Measurements from ENCODE around the gene DMPK. TPM values are rescaled to one million over a fixed set of nuclear protein-coding genes. Genes with fewer than 3 reads are reported as not detected.
A peak's percentile ranks its signal among the peaks of the same experiment; 100 is the strongest.

Gene DMPK
- total RNA-seq, 5 donors from 2014 or later (not counting 1 experiment from before 2014, with no cell fraction given), result 31.4 to 46.4 (median 36.9) TPM

DNA sequence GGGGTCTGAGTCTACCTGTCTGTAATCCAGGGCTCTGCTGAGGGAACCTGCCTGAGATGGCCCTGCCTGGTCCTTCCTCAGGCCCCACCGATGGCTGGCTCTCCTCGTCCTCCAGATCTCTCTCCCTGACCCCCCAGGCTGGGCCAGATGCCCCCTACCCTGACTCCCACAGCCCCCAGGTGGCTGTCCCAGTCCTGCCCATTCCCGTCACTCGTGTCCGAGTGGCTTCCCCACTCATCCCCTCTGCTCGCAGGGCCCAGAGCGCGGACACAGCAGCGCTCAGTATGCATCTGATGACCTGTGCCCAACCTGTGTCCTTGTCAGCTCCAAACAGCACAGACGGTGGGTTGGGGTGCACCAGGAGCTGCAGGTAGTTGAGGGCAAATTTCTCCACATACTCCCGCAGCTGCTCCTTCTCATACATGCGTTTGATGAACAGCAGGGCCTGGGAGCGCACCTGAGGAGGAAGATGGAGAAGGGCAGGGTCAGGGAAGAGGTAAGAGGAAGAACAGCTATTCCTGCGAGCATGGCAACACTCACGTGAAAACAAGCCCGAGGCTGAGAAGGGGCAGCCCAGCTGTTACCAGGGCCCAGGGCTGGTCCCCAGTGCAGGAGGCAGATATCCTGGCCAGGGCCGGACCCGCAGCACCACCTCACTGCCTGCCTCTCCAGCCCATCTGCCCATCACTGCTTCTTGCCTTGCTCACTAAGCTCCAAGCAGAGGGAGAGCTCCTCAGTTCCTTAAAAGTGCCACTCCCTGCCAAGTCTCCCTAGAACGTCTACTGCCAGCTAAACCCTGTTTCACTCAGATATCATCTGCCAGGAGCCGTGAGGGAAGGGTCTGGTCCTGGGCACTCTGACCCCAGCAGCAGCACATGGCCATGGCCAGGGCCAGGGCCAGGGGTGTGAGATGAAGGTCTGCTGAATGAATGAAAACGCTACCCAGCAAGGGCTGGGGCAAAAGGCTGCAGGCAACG lies 43.9 kb upstream of the DMPK start:
- Histone ChIP-seq H3K4me1 (ENCODE audit: control insufficient read depth in 1 of 2, extremely low read depth in 1 of 2, insufficient read depth in 2 of 2, low read length in 2 of 2) (no peaks in the 10 kb centered on the region), H3K36me3 (ENCODE audit: control insufficient read depth in 2 of 2, extremely low read depth in 1 of 2, insufficient read depth in 1 of 2, low read length in 1 of 2) (peaks cover 27 to 88% of the 10 kb centered on the region in 2 donors), H3K9me3 (no peaks in the 10 kb centered on the region), H3K27ac (ENCODE audit: low read length) (no peak overlapping the region), H3K27me3 (replicated peaks in 1 of 2; ENCODE audit: control insufficient read depth in 2 of 2, extremely low read depth in 1 of 2, insufficient read depth in 2 of 2, low read length in 1 of 2) (no peaks in the 10 kb centered on the region), H3K4me3 (ENCODE audit: control insufficient read depth in 1 of 2, extremely low read depth in 1 of 2, low read length in 1 of 2) (no peak overlapping the region)
- no peaks in the 10 kb centered on the region for H3K27me3 Mint-ChIP-seq
- ChIA-PET CTCF (interaction anchor here in 1 of 2 donors (0.6 kb wide), 2 partner anchors 835 to 1014 kb away, joined by 3 to 4 read pairs; partner anchors contain the start of gene DACT3), POLR2A (no interaction called here)
- no peaks in the 10 kb centered on the region for H3K9me3 Mint-ChIP-seq
- no peak for DNase-seq
- H3K4me3 Mint-ChIP-seq, result no peak overlapping the region
- H3K27ac Mint-ChIP-seq, result no peak overlapping the region
- peaks cover 47% of the 10 kb centered on the region for H3K36me3 Mint-ChIP-seq
- ATAC-seq (replicated peaks in 1 of 4), result no peak
- 87% methylated on average over 10 of the region's 22 CpGs for whole genome bisulfite sequencing (ENCODE audit: insufficient coverage)
- peaks cover 0 to 5% (median 0%) of the 10 kb centered on the region in 3 donors for H3K4me1 Mint-ChIP-seq

DNA sequence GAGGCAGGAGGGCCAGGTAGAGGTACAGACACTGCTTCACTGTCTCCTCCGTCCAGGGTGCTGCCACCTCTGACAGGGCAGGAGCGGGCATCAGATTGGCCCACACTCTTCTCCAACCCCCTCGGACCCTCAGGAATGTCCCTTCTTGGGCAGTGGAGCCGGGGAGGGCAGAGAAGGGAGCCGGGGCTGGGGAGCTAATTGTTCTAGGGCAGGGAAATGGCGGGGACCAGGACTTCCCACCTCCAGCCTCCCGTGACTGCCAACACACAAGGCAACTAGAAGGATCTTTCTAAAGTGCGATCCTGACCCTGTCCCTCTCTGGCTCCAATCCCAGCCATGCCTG lies 42.9 kb upstream of the DMPK start:
- DNase-seq, result no peak
- Histone ChIP-seq H3K4me1 (ENCODE audit: control insufficient read depth in 1 of 2, extremely low read depth in 1 of 2, insufficient read depth in 2 of 2, low read length in 2 of 2) (no peaks in the 10 kb centered on the region), H3K27ac (ENCODE audit: low read length) (no peak overlapping the region), H3K4me3 (ENCODE audit: control insufficient read depth in 1 of 2, extremely low read depth in 1 of 2, low read length in 1 of 2) (no peak overlapping the region), H3K36me3 (ENCODE audit: control insufficient read depth in 2 of 2, extremely low read depth in 1 of 2, insufficient read depth in 1 of 2, low read length in 1 of 2) (peaks cover 23 to 85% of the 10 kb centered on the region in 2 donors), H3K9me3 (no peaks in the 10 kb centered on the region), H3K27me3 (replicated peaks in 1 of 2; ENCODE audit: control insufficient read depth in 2 of 2, extremely low read depth in 1 of 2, insufficient read depth in 2 of 2, low read length in 1 of 2) (no peaks in the 10 kb centered on the region)
- POLR2A ChIA-PET, result no interaction called here
- 100% methylated on average over 1 of the region's 8 CpGs for WGBS (ENCODE audit: insufficient coverage)
- H3K27me3 Mint-ChIP-seq, result no peaks in the 10 kb centered on the region
- H3K4me3 Mint-ChIP-seq, result no peak overlapping the region
- H3K9me3 Mint-ChIP-seq, result no peaks in the 10 kb centered on the region
- CTCF ChIA-PET, result no interaction called here
- ATAC-seq (replicated peaks in 1 of 4), result no peak
- H3K4me1 Mint-ChIP-seq, result peaks cover 0 to 4% (median 0%) of the 10 kb centered on the region in 3 donors
- H3K36me3 Mint-ChIP-seq, result peaks cover 47% of the 10 kb centered on the region
- H3K27ac Mint-ChIP-seq, result no peak overlapping the region

GRCh38 chr19:45824531-45825262 lies 42.4 kb upstream of the DMPK start:
- H3K4me3 ChIP-seq (ENCODE audit: control insufficient read depth in 1 of 2, extremely low read depth in 1 of 2, low read length in 1 of 2), result no peak overlapping the region
- CTCF ChIA-PET, result no interaction called here
- POLR2A ChIA-PET, result interaction anchor here in 1 of 2 donors (0.6 kb wide), 1 partner anchor 8 kb away, joined by 10 read pairs; no protein-coding TSS in a partner anchor
- no peaks in the 10 kb centered on the region for H3K4me1 Mint-ChIP-seq
- H3K4me1 ChIP-seq (ENCODE audit: control insufficient read depth in 1 of 2, extremely low read depth in 1 of 2, insufficient read depth in 2 of 2, low read length in 2 of 2), result no peaks in the 10 kb centered on the region
- DNase-seq (no peak), ATAC-seq (replicated peaks in 1 of 4) (peak in 1 of 4 experiments; percentile 39)
- H3K9me3 ChIP-seq, result no peaks in the 10 kb centered on the region
- H3K27me3 Mint-ChIP-seq, result no peaks in the 10 kb centered on the region
- no peaks in the 10 kb centered on the region for H3K9me3 Mint-ChIP-seq
- WGBS (ENCODE audit: insufficient coverage), result 94% methylated on average over 24 of the region's 26 CpGs
- peaks cover 45% of the 10 kb centered on the region for H3K36me3 Mint-ChIP-seq
- H3K36me3 ChIP-seq (ENCODE audit: control insufficient read depth in 2 of 2, extremely low read depth in 1 of 2, insufficient read depth in 1 of 2, low read length in 1 of 2), result peaks cover 24 to 82% of the 10 kb centered on the region in 2 donors
- H3K27ac Mint-ChIP-seq, result no peak overlapping the region
- peak overlapping the region in 1 of 3 donors; percentile 7 for H3K4me3 Mint-ChIP-seq
- no peak overlapping the region for H3K27ac ChIP-seq (ENCODE audit: low read length)
- H3K27me3 ChIP-seq (replicated peaks in 1 of 2; ENCODE audit: control insufficient read depth in 2 of 2, extremely low read depth in 1 of 2, insufficient read depth in 2 of 2, low read length in 1 of 2), result no peaks in the 10 kb centered on the region

DNA sequence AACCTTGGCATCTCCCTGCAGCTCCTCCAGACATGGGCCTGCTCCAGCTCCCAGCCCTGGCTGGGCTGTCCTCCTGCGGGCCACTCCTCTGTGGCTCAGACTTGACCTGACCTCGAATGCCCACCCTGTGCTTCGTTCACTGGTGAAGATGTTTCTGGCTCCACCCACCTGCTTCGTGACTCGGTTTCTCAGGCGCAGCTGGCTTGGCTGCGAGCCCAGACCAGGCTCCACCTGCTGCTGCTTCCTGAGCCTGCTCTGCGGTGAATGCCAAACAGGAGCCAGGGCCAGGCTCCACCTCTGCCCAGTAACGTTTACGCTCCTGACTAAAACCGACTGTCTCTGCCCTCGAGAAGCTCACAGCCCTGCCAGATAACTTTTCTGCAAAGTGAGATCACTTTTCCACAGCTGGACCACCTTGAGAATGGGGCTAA lies 41.8 kb upstream of the DMPK start:
- ChIA-PET POLR2A (interaction anchor here in 1 of 2 donors (0.6 kb wide), 1 partner anchor 9 kb away, joined by 10 read pairs; no protein-coding TSS in a partner anchor), CTCF (no interaction called here)
- Mint-ChIP-seq H3K27ac (no peak overlapping the region), H3K4me1 (no peaks in the 10 kb centered on the region), H3K36me3 (peaks cover 41% of the 10 kb centered on the region), H3K4me3 (peak overlapping the region in 1 of 3 donors; percentile 7), H3K9me3 (no peaks in the 10 kb centered on the region), H3K27me3 (no peaks in the 10 kb centered on the region)
- Histone ChIP-seq H3K27ac (ENCODE audit: low read length) (no peak overlapping the region), H3K27me3 (replicated peaks in 1 of 2; ENCODE audit: control insufficient read depth in 2 of 2, extremely low read depth in 1 of 2, insufficient read depth in 2 of 2, low read length in 1 of 2) (no peaks in the 10 kb centered on the region), H3K4me3 (ENCODE audit: control insufficient read depth in 1 of 2, extremely low read depth in 1 of 2, low read length in 1 of 2) (no peak overlapping the region), H3K4me1 (ENCODE audit: control insufficient read depth in 1 of 2, extremely low read depth in 1 of 2, insufficient read depth in 2 of 2, low read length in 2 of 2) (no peaks in the 10 kb centered on the region), H3K36me3 (ENCODE audit: control insufficient read depth in 2 of 2, extremely low read depth in 1 of 2, insufficient read depth in 1 of 2, low read length in 1 of 2) (peaks cover 29 to 77% of the 10 kb centered on the region in 2 donors), H3K9me3 (no peaks in the 10 kb centered on the region)
- DNase-seq (no peak), ATAC-seq (replicated peaks in 1 of 4) (no peak)
- WGBS (ENCODE audit: insufficient coverage), result 89% methylated on average over 12 of the region's 12 CpGs

DNA sequence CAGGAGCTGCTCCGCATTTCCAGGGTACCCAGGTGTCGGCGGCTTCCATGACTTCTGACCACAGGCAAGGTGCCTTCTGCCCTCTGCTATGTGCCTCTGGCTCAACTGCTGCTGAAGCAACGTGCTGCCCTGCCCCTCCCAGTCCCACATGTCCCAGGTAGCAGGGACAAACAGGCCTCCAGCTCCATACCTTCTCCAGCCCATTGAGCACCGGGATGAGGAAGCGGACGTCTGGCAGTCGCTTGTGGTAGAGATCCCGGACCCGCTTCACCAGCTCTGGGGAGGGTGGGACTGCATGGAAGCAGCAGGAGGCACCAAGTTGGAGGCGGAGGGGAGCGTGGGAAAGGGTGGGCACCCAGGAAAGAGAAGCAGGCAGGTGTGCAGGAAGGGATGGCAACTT lies 40.9 kb upstream of the DMPK start:
- Histone ChIP-seq H3K9me3 (no peaks in the 10 kb centered on the region), H3K27me3 (replicated peaks in 1 of 2; ENCODE audit: control insufficient read depth in 2 of 2, extremely low read depth in 1 of 2, insufficient read depth in 2 of 2, low read length in 1 of 2) (no peaks in the 10 kb centered on the region), H3K27ac (ENCODE audit: low read length) (no peak overlapping the region), H3K36me3 (ENCODE audit: control insufficient read depth in 2 of 2, extremely low read depth in 1 of 2, insufficient read depth in 1 of 2, low read length in 1 of 2) (peaks cover 24 to 68% of the 10 kb centered on the region in 2 donors), H3K4me1 (ENCODE audit: control insufficient read depth in 1 of 2, extremely low read depth in 1 of 2, insufficient read depth in 2 of 2, low read length in 2 of 2) (no peaks in the 10 kb centered on the region), H3K4me3 (ENCODE audit: control insufficient read depth in 1 of 2, extremely low read depth in 1 of 2, low read length in 1 of 2) (no peak overlapping the region)
- Mint-ChIP-seq H3K4me1 (no peaks in the 10 kb centered on the region), H3K27ac (no peak overlapping the region), H3K9me3 (no peaks in the 10 kb centered on the region), H3K36me3 (peaks cover 32% of the 10 kb centered on the region), H3K4me3 (no peak overlapping the region), H3K27me3 (no peaks in the 10 kb centered on the region)
- POLR2A ChIA-PET, result no interaction called here
- CTCF ChIA-PET, result no interaction called here
- 92% methylated on average over 9 of the region's 12 CpGs for WGBS (ENCODE audit: insufficient coverage)
- DNase-seq (no peak), ATAC-seq (replicated peaks in 1 of 4) (no peak)

GRCh38 chr19:45822716-45823115 lies 40.4 kb upstream of the DMPK start:
- POLR2A ChIA-PET, result no interaction called here
- DNase-seq (no peak), ATAC-seq (replicated peaks in 1 of 4) (no peak)
- no peaks in the 10 kb centered on the region for H3K4me1 Mint-ChIP-seq
- Histone ChIP-seq H3K36me3 (ENCODE audit: control insufficient read depth in 2 of 2, extremely low read depth in 1 of 2, insufficient read depth in 1 of 2, low read length in 1 of 2) (peaks cover 20 to 63% of the 10 kb centered on the region in 2 donors), H3K27ac (ENCODE audit: low read length) (no peak overlapping the region), H3K4me1 (ENCODE audit: control insufficient read depth in 1 of 2, extremely low read depth in 1 of 2, insufficient read depth in 2 of 2, low read length in 2 of 2) (no peaks in the 10 kb centered on the region), H3K9me3 (no peaks in the 10 kb centered on the region), H3K27me3 (replicated peaks in 1 of 2; ENCODE audit: control insufficient read depth in 2 of 2, extremely low read depth in 1 of 2, insufficient read depth in 2 of 2, low read length in 1 of 2) (no peaks in the 10 kb centered on the region), H3K4me3 (ENCODE audit: control insufficient read depth in 1 of 2, extremely low read depth in 1 of 2, low read length in 1 of 2) (no peak overlapping the region)
- peaks cover 29% of the 10 kb centered on the region for H3K36me3 Mint-ChIP-seq
- H3K9me3 Mint-ChIP-seq, result no peaks in the 10 kb centered on the region
- H3K4me3 Mint-ChIP-seq, result no peak overlapping the region
- 90% methylated on average over 2 of the region's 5 CpGs for WGBS (ENCODE audit: insufficient coverage)
- CTCF ChIA-PET, result no interaction called here
- H3K27ac Mint-ChIP-seq, result no peak overlapping the region
- H3K27me3 Mint-ChIP-seq, result no peaks in the 10 kb centered on the region

Measured in T-cell (primary cell).